K562 (cell line): ENCODE data around the gene NBPF11. TPM values are rescaled to one million over a fixed set of nuclear protein-coding genes. Genes with fewer than 3 reads are reported as not detected.
"Not testable (repeated sequence)": the region's sequence is repeated elsewhere in the genome, so short reads cannot be mapped to it uniquely, and the experiment has no call there.

Experiments used
- ATAC-seq: fragments of 200-7000 bp; cut with Tn5 transposase; 3 replicates; pipeline ENCODE4 v1.9.1; 2020; ENCODE audit warnings: moderate library complexity
- BruUV-seq: library from RNA; stranded (reverse); fragments of 400-500 nt; replicated peaks from 2 replicates; lab custom pipeline; 2021; lab: Mats Ljungman, UMichigan
- CTCF ChIA-PET: fragments of 300-600 bp; formaldehyde crosslinking; extraction: SDS; loops from one replicate; lab custom pipeline; 2021; ENCODE audit warnings: low intra/inter-chr PET ratio; lab: Yijun Ruan, JAX
- POLR2A ChIA-PET: fragments of 300-600, 350-650 bp; sonication (Branson Sonifier 250); formaldehyde crosslinking; extraction: SDS; loops from one replicate; lab custom pipeline; 2021; ENCODE audit warnings: antibody characterized with exemption, inconsistent platforms; lab: Yijun Ruan, JAX
- DNase-seq, 4 experiments: peaks; one replicate each; pipeline versions ENCODE4 v3.0.0 to v3.0.0-alpha.2; 2011 to 2018; ENCODE audit warnings: low spot score in 3 of 4, mixed read lengths in 3 of 4; ENCODE audit errors: extremely low read depth in 1 of 4
- FAIRE-seq: peaks from 2 replicates; lab custom pipeline; 2011; peaks lifted over from hg19 to GRCh38; lab: Jason Lieb, UNC
- H2AFZ ChIP-seq: 2 replicates; pipeline ENCODE4 v1.6.0; 2011; ENCODE audit warnings: low read depth, low read length, control low read depth, inconsistent platforms
- H3K27ac ChIP-seq: fragments of 200-600 bp; 3 replicates; pipeline ENCODE4 v1.8.0; 2011; ENCODE audit warnings: low read depth, mild to moderate bottlenecking, control low read depth, inconsistent platforms, low read length, moderate library complexity, mixed read lengths; ENCODE audit errors: extremely low read depth
- H3K27me3 ChIP-seq, 2 experiments: fragments of 300-600 bp in 1 of 2; 2 replicates in 1 of 2; 3 replicates in 1 of 2; pipeline versions ENCODE4 v1.6.0 to v1.8.0; 2011; ENCODE audit warnings: inconsistent platforms in 2 of 2, low read length in 2 of 2, mild to moderate bottlenecking in 1 of 2, mixed read lengths in 1 of 2, moderate library complexity in 1 of 2; ENCODE audit not compliant: control insufficient read depth in 2 of 2, insufficient read depth in 2 of 2
- H3K36me3 ChIP-seq: fragments of 300-600 bp; 3 replicates; pipeline ENCODE4 v1.8.0; 2011; ENCODE audit warnings: mild to moderate bottlenecking, low read length, inconsistent platforms; ENCODE audit not compliant: control insufficient read depth, insufficient read depth
- H3K4me1 ChIP-seq, 2 experiments: fragments of 200-600 bp in 1 of 2; replicated peaks in 1 of 2; 2 replicates in 1 of 2; 3 replicates in 1 of 2; pipeline versions ENCODE4 v1.5.1 to v1.8.0; 2011; ENCODE audit warnings: inconsistent platforms in 2 of 2, low read length in 2 of 2, mild to moderate bottlenecking in 1 of 2, mixed read lengths in 1 of 2, moderate library complexity in 1 of 2; ENCODE audit not compliant: control insufficient read depth in 2 of 2, insufficient read depth in 2 of 2
- H3K4me2 ChIP-seq: 2 replicates; pipeline ENCODE4 v1.6.1; 2011; ENCODE audit warnings: low read length, control low read depth, inconsistent platforms, mixed read lengths; ENCODE audit not compliant: insufficient read depth
- H3K4me3 ChIP-seq: fragments of 200-600 bp; sonication (generic), shearing (Covaris generic); 2 replicates; pipeline ENCODE4 v1.5.1; 2016; ENCODE audit warnings: control low read depth, inconsistent platforms
- H3K79me2 ChIP-seq: fragments of 200-600 bp; 3 replicates; pipeline ENCODE4 v1.8.0; 2011; ENCODE audit warnings: low read length, inconsistent platforms; ENCODE audit not compliant: control insufficient read depth, insufficient read depth
- H3K9ac ChIP-seq, 2 experiments: 2 replicates each; pipeline versions ENCODE4 v1.6.0 to v1.6.1; 2011; ENCODE audit warnings: low read depth in 2 of 2, low read length in 2 of 2, control low read depth in 1 of 2, inconsistent platforms in 1 of 2, mild to moderate bottlenecking in 1 of 2, mixed read lengths in 1 of 2; ENCODE audit not compliant: insufficient read depth in 1 of 2
- H3K9me1 ChIP-seq: one replicate; pipeline ENCODE4 v1.6.0; 2011; ENCODE audit warnings: inconsistent platforms, mild to moderate bottlenecking, low read length, moderate library complexity; ENCODE audit not compliant: control insufficient read depth, insufficient read depth
- H3K9me3 ChIP-seq: replicated peaks from 2 replicates; pipeline ENCODE4 v1.5.1; 2011; ENCODE audit warnings: low read depth, low read length, inconsistent platforms; ENCODE audit not compliant: control insufficient read depth, insufficient read depth
- H4K20me1 ChIP-seq: replicated peaks from 2 replicates; pipeline ENCODE4 v1.6.1; 2011; ENCODE audit warnings: low read length, inconsistent platforms, mixed read lengths; ENCODE audit not compliant: control insufficient read depth, insufficient read depth
- RBBP5 ChIP-seq: fragments of 200-600 bp; sonication (generic); IDR thresholded peaks from 2 replicates; pipeline ENCODE4 v1.6.1; 2012; ENCODE audit warnings: borderline replicate concordance, mild to moderate bottlenecking, low read length, control low read depth, inconsistent platforms; ENCODE audit not compliant: insufficient read depth, poor library complexity, severe bottlenecking
- UBTF ChIP-seq, 2 experiments: IDR thresholded peaks; 2 replicates each; pipeline ENCODE4 v1.6.1; 2012; ENCODE audit warnings: improper control_type of control experiment in 2 of 2, low read depth in 2 of 2, low read length in 2 of 2, borderline replicate concordance in 1 of 2
- ZFX ChIP-seq: sonication (generic); formaldehyde crosslinking; IDR thresholded peaks from 2 replicates; pipeline ENCODE4 v1.8.0; 2022; ENCODE audit warnings: mild to moderate bottlenecking, missing genetic modification reagents, moderate library complexity
- WGBS: fragments of 100-300 bp; shearing (Covaris generic); methylation state at CpG from one replicate; pipeline ENCODE4 v1.1.6; 2016; ENCODE audit warnings: low coverage, mixed read lengths; ENCODE audit not compliant: insufficient coverage; ENCODE audit errors: missing lambda C conversion rate; 5-methylcytosine and 5-hydroxymethylcytosine counted together
- in situ Hi-C: fragments of 300-500 bp; cut with MboI; formaldehyde crosslinking; loops from 4 replicates; pipeline ENCODE4 v1.15.0; 2018; ENCODE audit warnings: inconsistent platforms, mixed read lengths
- intact Hi-C: fragments of 100-400 bp; cut with micrococcal nuclease; formaldehyde crosslinking; loops from 2 replicates; pipeline ENCODE4 v1.14.2; 2022
- polyA plus RNA-seq, 8 experiments: library from polyadenylated mRNA; depleted of rRNA in 4 of 8; stranded (reverse) in 5 of 8; unstranded in 3 of 8; fragments of >200 nt; fragmentation: Nextera tagmentation in 2 of 8; fragmentation: Illumina TruSeq in 1 of 8; extraction: Ambion mirVana in 2 of 8; extraction: Trizol in 1 of 8; gene quantifications; 2 replicates each; pipeline versions ENCODE4 v1.2.1 to v1.2.3, GENCODE V29; 2011 to 2014; ENCODE audit warnings: inconsistent platforms in 1 of 8, missing spikeins in 1 of 8
- total RNA-seq, 7 experiments: library from RNA; depleted of rRNA in 6 of 7; stranded (reverse); fragments of >200 nt in 6 of 7; fragmentation: Illumina TruSeq in 2 of 7; extraction: Trizol in 2 of 7; gene quantifications; 2 replicates each; pipeline versions ENCODE4 v1.2.1 to v1.2.3, GENCODE V29; 2011 to 2021; ENCODE audit warnings: low replicate concordance in 1 of 7
- TF ChIP-seq, protein P1 (sequence below): sonication (generic); formaldehyde crosslinking; IDR thresholded peaks from 2 replicates; pipeline ENCODE4 v1.8.0; 2022; ENCODE audit warnings: missing genetic modification reagents, mild to moderate bottlenecking, moderate library complexity, borderline replicate concordance

The NBPF11 gene
- total and polyA plus RNA-seq, 9 of the 15 experiments (the other 6 are each of a cell fraction or from before 2014, with no cell fraction given) = 2.8 to 17.0 (median 8.0) TPM

DNA sequence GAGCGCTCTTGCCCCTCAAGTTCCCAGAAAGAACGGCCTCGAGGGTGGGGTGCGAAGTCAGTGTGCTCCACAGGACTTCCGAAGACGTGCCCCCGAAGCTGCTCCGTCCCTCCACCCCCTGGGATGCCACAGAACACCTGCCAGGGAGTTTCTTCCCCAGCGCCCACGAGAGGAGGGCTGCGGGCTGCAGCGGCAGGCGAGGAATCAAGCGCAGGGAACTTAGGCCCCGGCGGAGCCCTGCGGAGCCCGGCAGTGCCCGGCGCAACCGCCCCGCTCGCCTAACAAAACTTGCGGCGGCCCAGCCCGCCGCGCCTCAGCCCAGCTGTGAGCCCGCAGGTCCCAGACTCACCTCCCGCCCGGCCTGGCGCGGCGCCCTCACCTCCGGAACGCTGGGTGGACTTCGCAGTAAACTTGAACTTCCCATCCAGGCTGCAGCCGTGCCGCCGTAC lies 686 bp downstream of the NBPF11 start:
- Histone ChIP-seq H3K9ac (peak overlapping the region; percentile 66 to 89; a peak in 3 of 4 replicates), H3K27ac (peak overlapping the region; percentile 79; the same call in 1 of the 3 replicates), H3K4me2 (peak overlapping the region; percentile 66), H3K4me3 (peak overlapping the region; percentile 65)
- ATAC-seq (peak; percentile 35), DNase-seq (peak in 3 of 4 experiments; percentile 22 to 41 (median 32))
- CTCF ChIA-PET, H3K36me3 ChIP-seq, H4K20me1 ChIP-seq, H3K9me3 ChIP-seq, H3K79me2 ChIP-seq, H3K9me1 ChIP-seq, H3K4me1 ChIP-seq, FAIRE-seq, intact Hi-C loops, in situ Hi-C loops, H3K27me3 ChIP-seq, H2AFZ ChIP-seq, BruUV-seq: not testable (repeated sequence)
- TF ChIP-seq ZFX (peak; percentile 47), RBBP5 (peak; percentile 45), UBTF (IDR thresholded peaks at IDR 0.05; ENCODE audit: borderline replicate concordance in 1 of 2, low read depth in 2 of 2, low read length in 2 of 2) (0 out of 4 replicates have a peak, but pooled peaks of 1 of the 2 experiments have one; percentile 23)
- TF ChIP-seq, protein P1, sequence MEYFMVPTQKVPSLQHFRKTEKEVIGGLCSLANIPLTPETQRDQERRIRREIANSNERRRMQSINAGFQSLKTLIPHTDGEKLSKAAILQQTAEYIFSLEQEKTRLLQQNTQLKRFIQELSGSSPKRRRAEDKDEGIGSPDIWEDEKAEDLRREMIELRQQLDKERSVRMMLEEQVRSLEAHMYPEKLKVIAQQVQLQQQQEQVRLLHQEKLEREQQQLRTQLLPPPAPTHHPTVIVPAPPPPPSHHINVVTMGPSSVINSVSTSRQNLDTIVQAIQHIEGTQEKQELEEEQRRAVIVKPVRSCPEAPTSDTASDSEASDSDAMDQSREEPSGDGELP (CRISPR knock-in tag) = peak; percentile 71; the same call in 1 of the 2 replicates
- WGBS = 4% methylated on average over 16 of the region's 40 CpGs
- POLR2A ChIA-PET = interaction anchor here (1.6 kb wide), 1 partner anchor 183 kb away, joined by 4 read pairs; no protein-coding TSS in a partner anchor
